Measurements from ENCODE around the gene PACS1.

The PACS1 gene

GRCh38 chr11:66184728-66185127, 114.7 kb downstream of the PACS1 start:
- no peak for DNase-seq (ENCODE audit: low spot score)

GRCh38 chr11:66186470-66186869, 116.4 kb downstream of the PACS1 start:
- no peak for DNase-seq (ENCODE audit: low spot score)

- no peak for DNase-seq (ENCODE audit: low spot score)
These were observed 117.4 kb downstream of the PACS1 start for GRCh38 chr11:66187453-66187852.

GRCh38 chr11:66188580-66188979, 118.5 kb downstream of the PACS1 start:
- DNase-seq (ENCODE audit: low spot score): no peak

- DNase-seq (ENCODE audit: low spot score): no peak
These were observed 119.1 kb downstream of the PACS1 start for GRCh38 chr11:66189031-66189745.

- DNase-seq (ENCODE audit: low spot score): no peak
These were observed 120.7 kb downstream of the PACS1 start for GRCh38 chr11:66190786-66191185.

GRCh38 chr11:66192181-66192863, 122.2 kb downstream of the PACS1 start:
- no peak for DNase-seq (ENCODE audit: low spot score)

- DNase-seq (ENCODE audit: low spot score): no peak
These were observed 124.3 kb downstream of the PACS1 start for GRCh38 chr11:66194391-66194790.

- DNase-seq (ENCODE audit: low spot score): no peak
These were observed 125.8 kb downstream of the PACS1 start for GRCh38 chr11:66195867-66196266.

- no peak for DNase-seq (ENCODE audit: low spot score)
These were observed 133.8 kb downstream of the PACS1 start for GRCh38 chr11:66203847-66204246.

- DNase-seq (ENCODE audit: low spot score): no peak
These were observed 134.3 kb downstream of the PACS1 start for GRCh38 chr11:66204412-66204811.

- DNase-seq (ENCODE audit: low spot score): no peak
These were observed 137.7 kb downstream of the PACS1 start for GRCh38 chr11:66207816-66208215.

GRCh38 chr11:66211100-66211499, 141.0 kb downstream of the PACS1 start:
- DNase-seq (ENCODE audit: low spot score): no peak

GRCh38 chr11:66216911-66217310, 146.8 kb downstream of the PACS1 start:
- no peak for DNase-seq (ENCODE audit: low spot score)

- no peak for DNase-seq (ENCODE audit: low spot score)
These were observed 148.0 kb downstream of the PACS1 start for GRCh38 chr11:66218036-66218435.

- DNase-seq (ENCODE audit: low spot score): no peak
These were observed 149.0 kb downstream of the PACS1 start for GRCh38 chr11:66218846-66219620.

GRCh38 chr11:66219846-66220565, 149.9 kb downstream of the PACS1 start:
- no peak for DNase-seq (ENCODE audit: low spot score)

- DNase-seq (ENCODE audit: low spot score): no peak
These were observed 150.5 kb downstream of the PACS1 start for GRCh38 chr11:66220566-66220935.

GRCh38 chr11:66221012-66221411, 150.9 kb downstream of the PACS1 start:
- DNase-seq (ENCODE audit: low spot score): no peak

- DNase-seq (ENCODE audit: low spot score): no peak
These were observed 151.7 kb downstream of the PACS1 start for GRCh38 chr11:66221726-66222236.

- peak; percentile 95 for DNase-seq (ENCODE audit: low spot score)
These were observed 152.5 kb downstream of the PACS1 start for GRCh38 chr11:66222358-66223149.
